Measurements from ENCODE around the gene L1CAM.

L1CAM gene

DNA sequence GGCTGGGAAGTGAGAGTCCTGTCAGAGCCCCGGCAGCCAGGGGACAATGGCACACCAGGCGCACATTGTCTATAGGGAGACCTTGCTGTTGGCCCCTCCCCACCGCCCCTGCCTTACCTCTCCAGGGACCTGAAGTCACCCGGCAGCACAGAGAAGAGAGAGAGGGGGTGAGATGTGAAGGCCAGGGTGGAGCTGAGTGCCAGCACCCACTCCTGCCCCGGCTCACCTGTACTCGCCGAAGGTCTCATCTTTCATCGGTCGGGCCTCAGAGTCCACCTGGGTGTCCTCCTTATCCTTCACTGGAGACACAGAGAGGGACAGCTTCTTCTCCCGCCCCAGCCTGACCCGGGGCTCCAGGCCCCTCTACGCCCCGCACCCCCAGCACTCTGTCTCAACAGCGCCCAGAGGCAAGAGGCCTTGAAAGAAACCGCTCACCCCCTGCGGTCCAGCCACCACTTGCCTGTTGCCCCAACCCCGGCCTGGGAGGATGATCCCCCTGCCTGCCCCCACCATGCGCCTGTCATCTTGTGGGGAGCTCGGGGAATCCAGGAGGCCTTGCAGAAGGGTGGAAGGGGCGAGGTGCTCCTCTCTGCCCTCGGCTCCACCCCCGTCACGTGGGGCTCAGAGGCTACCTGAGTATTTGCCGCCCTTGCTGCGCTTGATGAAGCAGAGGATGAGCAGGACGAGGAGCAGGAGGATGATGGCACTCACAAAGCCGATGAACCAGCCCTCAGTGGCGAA is 22.6 kb downstream of the L1CAM start:
- DNase-seq = no peak

DNA sequence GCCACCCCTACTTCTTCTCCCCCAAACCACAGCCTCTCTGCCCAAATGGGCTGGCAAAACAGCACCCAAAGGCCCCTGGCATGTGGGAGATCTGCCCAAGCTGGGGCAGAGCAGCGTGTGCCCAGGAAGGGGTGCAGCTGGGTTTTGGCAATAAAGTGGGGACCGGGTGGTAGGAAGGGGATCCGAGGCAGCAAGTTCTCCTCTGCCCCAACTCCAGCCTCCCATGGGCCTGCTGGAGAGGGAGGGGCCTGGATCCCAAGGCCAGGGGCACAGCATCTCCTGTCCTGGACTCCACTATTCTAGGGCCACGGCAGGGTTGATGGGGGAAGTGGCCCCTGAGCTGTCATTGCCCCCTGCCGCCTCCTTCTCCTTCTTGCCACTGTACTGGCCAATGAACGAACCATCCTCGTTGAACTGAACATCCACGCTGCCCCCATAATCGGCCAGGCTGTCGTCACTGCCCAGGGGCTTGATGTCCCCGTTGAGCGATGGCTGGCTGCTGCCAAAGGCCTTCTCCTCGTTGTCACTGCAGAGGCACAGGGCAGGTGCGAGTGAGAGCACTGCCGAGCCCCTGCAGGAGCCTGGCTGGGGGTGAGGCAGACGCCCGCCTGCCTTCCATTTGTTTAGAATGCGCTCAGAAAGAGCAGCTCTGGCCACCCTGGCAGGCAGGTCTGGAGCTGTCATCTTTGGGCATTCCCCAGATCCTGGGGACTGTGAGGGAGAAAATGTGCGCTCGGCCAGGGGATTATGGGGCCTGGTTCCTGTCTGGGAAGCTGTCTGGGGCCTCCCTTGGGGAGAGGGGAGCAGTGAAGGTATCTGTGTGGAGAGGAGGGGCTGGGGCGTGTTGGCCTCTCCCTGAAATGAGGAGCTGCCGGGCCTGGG is 23.4 kb downstream of the L1CAM start:
- no peak for DNase-seq

GRCh38 chrX:153861733-153862310 is 24.2 kb downstream of the L1CAM start:
- no peak for DNase-seq

DNA sequence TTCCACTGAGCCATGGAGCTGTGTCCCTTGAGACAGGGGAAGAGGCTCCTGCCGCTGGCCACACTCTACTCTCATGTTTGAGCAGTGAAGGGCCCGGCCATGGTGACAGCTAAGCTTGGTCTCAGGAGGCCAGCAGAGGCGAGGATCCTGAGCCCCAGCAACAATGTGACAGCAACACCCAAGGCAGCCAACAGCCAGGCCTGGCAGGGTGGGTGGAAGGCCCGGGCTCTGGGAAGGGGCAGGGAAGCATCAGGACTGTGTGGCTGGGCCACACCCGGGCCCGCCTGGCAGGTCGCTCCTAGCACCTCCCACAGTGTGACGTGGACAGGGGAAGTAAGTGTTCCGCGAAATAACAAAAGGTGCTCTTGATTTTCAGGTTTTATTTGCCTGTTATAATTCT is 24.8 kb downstream of the L1CAM start:
- no peak for DNase-seq

GRCh38 chrX:153857348-153857903 is 28.5 kb downstream of the L1CAM start:
- DNase-seq = no peak

GRCh38 chrX:153854702-153855101 is 31.3 kb downstream of the L1CAM start:
- DNase-seq = no peak

DNA sequence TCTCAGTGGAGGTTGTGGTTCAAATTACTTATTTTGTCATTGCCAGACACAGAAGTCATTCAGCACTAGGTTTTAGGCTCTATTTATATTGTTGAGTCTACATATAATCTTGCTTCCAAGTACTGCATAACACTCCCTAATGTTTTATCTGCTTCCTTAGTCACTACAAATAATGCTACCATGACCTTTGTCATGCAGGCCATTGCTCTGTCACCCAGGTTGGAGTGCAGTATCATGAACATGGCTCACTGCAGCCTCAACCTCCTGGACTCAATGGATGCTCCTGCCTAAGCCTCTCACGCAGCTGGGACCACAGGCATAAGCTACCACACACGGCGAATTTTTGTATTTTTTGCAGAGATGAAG is 32.1 kb downstream of the L1CAM start:
- no peak for DNase-seq

DNA sequence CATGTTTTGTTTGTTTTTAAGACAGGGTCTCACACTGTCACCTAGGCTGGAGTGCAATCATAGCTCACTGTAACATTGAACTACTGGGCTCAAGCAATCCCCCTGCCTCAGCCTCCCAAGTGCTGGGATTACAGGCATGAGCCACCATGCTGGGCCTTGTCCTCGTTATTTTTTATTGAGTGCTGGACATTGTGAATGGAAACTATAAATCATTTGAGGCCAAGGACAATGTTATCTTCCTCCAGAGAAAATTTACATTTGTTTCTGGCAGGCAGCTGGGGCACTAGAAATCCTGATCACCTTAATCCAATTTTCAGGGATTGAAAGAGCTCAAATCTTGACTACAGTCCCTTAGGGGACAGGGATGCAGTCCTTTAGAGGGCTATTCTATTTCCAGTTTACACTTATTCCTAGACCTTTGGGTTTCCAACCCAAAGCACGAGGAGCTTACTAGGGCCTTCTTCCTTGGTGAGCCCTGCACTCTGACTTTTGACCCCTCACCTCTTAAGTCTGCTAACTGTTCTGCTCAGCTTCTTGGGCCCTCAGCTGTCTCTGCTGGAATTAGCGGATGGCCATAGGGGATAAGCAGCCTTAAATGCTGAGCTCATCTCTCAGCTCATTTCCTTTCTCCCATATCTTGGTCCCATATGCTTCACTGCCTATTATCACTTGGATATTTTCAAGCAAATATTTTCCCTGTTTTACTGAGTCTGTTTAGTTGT is 32.6 kb downstream of the L1CAM start:
- no peak for DNase-seq

DNA sequence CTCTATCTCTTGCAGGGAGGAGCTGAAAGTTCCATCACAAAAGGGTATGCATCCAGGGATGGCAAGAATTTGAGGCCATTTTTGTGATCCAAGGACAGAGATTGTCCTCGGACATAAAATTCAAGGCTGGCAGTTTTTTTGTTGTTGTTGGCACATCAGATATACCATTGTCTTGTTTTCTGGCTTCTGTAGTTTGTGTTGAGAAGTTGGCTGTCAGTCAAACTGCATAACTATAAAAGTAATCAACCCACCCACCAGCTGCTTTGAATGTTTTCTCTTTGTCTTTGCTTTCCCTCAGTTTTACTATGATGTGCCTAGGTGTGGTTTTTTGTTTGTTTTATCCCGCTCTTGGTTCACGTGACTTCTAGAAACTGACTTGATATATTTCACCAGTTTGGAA is 34.0 kb downstream of the L1CAM start:
- DNase-seq = no peak

DNA sequence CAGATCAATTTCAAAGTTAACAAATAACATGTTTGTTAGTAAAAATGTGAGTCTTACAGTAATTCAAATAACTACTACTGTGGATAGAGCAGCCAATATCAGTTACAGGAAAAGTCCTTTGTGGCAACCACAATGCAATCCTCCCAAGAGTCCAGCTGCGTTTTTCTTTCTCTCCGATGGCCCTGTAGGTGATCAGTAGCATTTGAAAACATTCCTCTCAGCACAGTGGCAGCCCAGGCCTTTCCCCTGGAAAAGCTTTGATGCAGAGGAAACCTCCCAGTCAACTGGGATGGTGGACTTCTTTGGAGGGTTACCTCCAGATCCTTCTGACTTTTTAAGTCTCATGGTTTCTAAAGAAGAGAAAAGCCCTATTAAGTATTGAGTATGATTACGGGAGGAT is 37.6 kb downstream of the L1CAM start:
- no peak for DNase-seq

DNA sequence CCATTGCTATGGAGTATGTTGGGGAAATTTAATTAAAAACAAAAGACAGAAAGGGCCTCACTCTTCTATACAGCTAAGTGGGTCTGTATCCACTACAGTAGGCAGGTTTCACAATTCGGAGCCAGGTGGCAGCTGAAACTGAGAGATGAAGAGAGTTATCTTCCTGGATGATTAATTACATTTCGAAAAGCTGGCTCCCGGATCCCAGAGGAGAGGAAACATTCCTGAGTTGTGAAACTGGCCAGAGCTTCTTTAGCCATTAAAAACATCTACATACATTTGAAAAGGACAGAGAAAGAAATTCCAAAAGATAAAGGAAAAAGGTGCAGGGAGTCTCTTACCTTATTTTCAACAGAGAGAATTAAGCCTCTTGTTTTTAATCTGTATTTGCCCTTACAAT is 40.1 kb downstream of the L1CAM start:
- DNase-seq = no peak

GRCh38 chrX:153845195-153845594 is 40.8 kb downstream of the L1CAM start:
- DNase-seq = no peak

GRCh38 chrX:153844509-153845082 is 41.4 kb downstream of the L1CAM start:
- no peak for DNase-seq

GRCh38 chrX:153836921-153837320 is 49.1 kb downstream of the L1CAM start:
- no peak for DNase-seq

GRCh38 chrX:153832728-153833127 is 53.2 kb downstream of the L1CAM start:
- DNase-seq = no peak

DNA sequence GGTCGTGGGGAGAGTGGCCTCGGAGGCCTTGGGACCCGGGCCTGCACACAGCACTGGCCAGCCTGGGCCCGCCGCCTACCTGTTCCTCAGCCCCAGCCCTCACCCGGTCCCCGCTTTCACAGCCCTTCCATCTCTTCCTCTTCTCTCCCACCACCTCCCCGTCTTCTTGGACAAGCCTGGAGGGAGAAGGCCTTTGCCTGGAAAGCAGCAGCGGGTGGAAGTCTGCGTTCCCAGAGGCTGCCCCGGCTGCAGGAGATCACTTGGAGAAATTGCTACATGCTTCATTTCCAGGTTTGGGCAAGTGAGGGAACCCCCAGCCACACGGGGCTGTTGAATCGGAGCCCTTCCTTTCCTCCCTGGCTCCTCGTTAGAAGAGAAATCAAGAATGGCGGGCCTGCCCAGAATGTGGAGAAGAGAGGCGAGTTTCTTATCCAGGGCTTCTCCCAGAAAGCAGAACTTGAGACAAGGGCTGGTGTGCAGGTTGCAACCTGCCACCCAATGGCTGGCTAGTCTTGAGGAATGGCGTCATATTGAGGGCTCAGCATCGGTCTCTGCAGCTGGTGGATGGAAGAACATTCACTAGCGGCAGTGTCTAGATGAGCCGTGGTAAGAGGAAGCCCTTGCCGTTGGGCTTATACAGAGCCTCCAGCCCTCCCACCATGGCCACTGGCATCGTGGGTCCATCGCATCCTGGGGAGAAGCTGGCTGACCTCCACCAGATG is 54.4 kb downstream of the L1CAM start:
- no peak for DNase-seq

DNA sequence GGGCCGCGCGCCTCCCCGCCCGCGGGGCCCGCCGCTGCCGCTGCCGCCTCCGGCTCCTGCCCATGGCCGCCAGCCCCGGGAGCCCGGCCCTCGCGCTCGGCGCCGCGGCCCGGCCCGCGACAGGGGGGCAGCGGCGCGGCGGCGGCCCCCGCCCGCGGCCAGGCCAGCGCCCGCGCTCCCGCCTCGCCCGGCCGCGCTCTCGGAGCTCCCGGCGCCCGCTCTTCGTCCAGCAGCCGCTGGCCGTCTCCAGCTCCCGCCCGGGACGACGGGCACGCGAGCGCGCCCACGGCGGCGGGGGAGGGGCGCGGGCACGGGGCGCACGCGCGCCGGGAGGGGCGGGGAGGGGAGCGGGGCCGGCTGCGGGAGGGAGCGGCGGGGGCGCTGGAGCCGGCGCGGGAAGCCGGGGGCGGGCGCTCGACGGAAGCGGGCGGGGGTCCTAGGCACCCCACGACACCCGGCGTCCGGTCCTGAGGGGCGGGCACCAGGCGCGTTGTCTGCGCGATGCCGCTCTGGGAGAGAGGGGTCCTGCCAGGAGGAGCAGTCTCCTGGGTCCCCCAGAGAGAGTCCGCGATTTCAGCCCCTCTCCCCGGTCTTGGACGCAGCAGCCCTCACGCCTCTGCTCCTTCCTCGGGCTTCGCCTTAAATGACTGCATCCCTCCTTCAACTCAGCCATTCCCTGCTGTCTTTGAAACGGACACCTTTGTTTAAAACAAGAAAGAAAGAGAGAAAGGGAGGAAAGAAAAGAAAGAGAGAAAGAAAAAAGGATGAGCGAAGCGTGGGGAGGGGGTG is 55.1 kb downstream of the L1CAM start:
- DNase-seq = no peak

DNA sequence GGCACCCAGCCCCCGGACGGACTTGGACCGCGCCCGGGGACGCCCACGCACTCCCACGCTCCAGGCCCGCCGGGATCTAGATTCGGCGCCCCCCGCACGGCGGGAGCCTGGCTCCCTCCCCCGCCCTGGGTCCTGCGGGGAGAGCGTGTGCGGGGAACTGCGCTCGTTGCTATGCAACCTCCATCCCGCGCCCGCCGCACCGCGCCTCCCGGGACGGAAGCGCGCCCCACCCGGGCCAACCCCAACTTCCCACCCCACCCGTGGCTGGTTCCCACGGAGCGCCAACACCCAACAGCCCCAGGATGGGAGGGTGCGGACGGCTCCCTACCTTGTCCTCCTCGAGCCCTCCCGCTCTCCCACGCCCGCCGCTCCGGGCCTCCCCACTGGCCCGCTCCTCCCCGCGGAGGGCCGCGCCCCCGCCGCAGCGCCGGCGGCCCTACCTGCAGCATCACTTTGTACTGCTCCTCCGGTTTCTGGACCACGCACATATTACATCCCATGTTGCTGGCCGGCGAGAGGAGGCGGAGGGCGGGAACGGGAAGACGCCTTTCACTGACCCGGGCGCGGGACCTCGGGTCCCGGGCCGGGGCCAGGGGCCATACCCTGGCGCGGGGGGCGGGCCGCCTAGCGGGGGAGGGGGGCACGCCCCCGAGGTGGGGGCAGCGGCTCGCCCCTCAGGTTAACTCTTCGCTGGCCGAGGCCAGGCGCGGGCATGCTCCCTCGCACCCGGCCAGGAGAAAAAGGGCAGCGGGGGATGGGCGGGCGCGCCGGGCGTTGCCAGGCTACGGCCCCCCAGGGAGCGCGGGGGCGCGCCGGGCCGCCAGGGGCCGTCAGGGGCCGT is 56.0 kb downstream of the L1CAM start, which contains the start of gene PDZD4:
PDZD4 (minus strand) TSS at position 746 of the 841 bp plus-strand sequence; CDS start at position 500, 246 bp downstream.
- DNase-seq = no peak

DNA sequence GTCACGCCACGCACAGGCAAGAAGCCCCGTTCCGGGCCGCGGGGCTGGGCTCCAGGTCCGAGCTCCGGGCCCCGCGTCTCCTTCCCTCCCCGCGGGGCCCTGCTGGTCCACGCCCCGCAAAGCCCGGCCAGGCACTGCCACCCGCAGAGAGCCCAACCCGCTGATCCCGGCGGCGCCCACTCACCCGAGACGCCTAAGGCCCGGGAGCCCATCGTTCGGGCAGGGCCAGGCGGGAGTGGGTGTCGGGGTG is 56.5 kb downstream of the L1CAM start:
- no peak for DNase-seq
